Hematopoietic multipotent progenitor cell treated with erythropoietin and hydrocortisone succinate and interleukin-3 and kit ligand, for 8 days (in vitro differentiated cells): Measurements from ENCODE around the gene CDK4.
"Not testable (repeated sequence)": the region's sequence is repeated elsewhere in the genome, so short reads cannot be mapped to it uniquely, and the experiment has no call there.

ENCODE experiments used
- DNase-seq: peaks from one replicate; pipeline ENCODE4 v3.0.0-alpha.2; 2015

Gene CDK4

DNA sequence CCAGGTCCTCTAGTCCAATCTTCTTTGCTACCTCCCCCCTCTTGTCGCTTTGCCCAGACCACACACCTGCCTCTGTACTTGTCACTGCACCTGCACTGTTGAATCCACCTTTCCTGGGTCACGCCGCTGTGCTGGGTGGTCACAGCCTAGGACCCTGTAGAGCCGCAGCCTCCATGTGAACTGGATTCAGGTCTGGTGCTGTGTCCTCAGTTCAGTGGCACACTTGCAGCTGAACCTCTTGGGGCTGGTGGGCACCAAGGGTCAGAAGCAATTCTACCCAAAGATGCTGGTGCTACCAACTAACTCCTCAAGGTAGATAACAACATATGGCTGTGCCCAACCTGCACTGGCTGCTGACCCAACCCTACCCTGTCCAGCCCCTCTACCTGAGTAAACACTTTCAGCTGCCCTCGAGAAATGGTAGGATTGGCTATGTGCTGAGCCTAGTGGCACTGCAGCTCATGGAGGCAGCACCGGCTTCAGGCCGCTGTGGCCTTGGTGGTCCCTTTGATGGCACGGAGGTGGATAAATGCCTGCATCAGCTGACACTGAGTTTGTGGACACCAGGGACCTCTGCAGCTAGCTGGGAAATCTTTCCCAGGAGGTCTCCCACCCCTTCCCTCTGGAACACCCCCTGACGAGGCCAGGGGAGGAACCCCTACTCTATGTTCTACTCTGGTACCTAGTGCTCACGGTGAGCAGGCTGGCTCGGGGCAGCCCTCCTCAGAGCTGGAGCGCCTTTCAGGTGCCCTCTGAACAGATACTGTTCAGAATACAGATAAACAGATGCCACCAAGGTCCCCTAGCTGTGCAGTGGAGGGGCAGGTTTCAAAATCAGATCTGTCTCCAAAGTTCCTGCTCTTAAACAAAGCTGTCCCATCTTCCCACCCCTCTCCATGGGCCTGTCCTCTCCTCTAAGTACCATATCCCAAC is 27.8 kb downstream of the CDK4 start:
- no peak for DNase-seq

DNA sequence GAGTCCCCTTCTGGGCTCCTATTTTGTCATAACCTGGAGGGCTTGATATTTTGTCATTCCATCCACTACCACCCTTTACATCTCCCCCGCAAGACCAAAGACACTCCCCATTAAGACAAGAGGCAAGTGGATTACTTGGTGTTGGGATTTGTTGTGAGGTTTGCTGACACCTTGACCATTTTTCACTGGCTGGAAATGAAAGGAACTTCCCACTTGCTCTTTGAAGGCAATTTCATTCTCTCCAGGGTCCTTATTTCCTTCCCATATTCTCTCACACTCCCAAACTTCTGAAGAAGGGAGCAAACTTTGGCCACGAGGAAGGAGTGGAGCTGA is 28.5 kb downstream of the CDK4 start:
- no peak for DNase-seq

DNA sequence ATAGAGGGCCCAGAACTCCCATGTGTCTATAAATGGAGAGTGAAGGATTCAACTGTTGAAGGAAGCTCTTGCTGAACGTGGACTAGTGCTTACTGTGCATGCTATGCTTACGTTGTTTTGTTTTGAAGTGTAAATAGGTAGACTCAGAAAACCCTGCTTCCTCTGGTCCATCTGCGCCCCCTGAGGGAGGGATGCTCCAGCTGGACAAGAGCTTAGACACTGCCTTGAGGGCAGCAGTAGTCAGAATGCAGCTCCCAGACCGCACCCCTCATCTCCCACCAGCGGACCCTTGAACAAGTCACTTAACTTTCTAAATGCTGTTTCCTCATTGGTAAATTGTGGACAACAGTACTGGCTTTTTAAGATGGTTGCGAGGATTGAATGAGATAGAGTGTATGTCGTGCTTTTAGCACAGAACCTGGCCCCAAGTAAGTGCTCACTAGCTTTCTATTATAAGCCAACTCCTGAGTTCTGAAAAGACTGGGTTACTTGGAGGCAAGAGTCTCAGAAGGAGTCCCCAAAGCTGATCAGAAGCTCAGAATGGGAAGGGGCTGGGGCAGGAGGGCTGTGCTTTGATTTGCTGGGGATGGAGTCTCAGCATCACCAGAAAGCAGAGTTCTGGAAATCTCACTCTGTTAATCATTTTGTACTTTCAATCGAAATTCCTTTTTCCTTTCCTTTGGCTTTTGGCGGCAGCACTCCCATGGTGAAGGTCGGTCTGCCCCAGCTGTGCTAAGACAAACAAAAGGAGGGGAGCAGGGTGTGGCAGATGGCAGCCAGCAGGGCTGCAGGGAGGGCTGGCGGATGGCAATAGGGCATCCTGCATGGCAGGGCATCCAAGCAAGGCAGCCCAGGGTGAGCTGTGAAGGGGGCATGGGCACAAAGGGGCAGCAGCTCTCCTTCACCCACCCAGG is 29.1 kb downstream of the CDK4 start:
- no peak for DNase-seq

DNA sequence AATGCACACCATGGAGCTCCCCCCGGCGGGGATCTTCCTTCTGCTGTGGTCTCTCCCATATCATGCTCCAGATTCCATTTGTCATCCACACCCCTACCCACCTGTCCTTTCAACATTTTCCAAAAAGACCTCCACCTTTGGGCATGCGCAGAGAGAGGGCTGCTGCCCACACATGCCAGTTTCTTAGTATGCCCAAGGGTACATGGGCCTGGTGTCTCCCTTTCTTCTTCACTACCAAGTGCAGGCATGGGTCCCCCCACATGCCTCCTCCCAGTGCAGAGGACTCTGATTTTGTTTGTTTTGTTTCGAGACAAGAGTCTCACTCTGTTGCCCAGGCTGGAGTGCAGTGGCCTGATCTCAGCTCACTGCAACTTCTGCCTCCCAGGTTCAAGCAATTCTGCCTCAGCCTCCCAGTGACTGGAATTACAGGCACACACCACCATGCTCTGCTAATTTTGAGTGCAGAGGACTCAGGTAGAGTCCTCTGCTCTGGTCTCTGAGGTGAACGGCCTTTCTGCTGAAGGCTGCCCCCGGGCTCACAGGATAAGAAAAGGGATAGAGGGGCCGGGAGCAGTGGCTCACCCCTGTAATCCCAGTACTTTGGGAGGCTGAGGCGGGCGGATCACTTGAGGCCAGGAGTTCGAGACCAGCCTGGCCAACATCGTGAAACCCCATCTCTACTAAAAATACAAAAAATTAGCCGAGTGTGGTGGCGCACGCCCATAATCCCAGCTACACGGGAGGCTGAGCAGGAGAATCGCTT is 30.1 kb downstream of the CDK4 start:
- not testable (repeated sequence) for DNase-seq

DNA sequence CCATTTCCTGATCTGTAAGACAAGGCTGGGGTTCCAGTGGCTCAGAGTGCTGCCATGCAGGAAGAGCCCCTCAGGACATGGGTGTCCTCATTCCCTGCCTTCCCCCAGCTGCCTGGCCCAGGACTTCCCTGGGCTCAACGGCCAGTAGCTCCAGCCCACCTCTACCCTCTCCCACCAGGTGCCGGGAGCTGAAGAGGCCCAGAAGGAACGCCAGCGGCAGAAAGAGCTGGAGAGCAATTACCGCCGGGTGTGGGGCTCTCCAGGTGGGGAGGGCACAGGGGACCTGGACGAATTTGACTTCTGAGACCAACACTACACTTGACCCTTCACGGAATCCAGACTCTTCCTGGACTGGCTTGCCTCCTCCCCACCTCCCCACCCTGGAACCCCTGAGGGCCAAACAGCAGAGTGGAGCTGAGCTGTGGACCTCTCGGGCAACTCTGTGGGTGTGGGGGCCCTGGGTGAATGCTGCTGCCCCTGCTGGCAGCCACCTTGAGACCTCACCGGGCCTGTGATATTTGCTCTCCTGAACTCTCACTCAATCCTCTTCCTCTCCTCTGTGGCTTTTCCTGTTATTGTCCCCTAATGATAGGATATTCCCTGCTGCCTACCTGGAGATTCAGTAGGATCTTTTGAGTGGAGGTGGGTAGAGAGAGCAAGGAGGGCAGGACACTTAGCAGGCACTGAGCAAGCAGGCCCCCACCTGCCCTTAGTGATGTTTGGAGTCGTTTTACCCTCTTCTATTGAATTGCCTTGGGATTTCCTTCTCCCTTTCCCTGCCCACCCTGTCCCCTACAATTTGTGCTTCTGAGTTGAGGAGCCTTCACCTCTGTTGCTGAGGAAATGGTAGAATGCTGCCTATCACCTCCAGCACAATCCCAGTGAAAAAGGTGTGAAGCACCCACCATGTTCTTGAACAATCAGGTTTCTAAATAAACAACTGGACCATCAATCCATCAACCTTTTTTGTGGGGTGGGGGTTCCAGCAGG is 31.2 kb downstream of the CDK4 start:
- no peak for DNase-seq

DNA sequence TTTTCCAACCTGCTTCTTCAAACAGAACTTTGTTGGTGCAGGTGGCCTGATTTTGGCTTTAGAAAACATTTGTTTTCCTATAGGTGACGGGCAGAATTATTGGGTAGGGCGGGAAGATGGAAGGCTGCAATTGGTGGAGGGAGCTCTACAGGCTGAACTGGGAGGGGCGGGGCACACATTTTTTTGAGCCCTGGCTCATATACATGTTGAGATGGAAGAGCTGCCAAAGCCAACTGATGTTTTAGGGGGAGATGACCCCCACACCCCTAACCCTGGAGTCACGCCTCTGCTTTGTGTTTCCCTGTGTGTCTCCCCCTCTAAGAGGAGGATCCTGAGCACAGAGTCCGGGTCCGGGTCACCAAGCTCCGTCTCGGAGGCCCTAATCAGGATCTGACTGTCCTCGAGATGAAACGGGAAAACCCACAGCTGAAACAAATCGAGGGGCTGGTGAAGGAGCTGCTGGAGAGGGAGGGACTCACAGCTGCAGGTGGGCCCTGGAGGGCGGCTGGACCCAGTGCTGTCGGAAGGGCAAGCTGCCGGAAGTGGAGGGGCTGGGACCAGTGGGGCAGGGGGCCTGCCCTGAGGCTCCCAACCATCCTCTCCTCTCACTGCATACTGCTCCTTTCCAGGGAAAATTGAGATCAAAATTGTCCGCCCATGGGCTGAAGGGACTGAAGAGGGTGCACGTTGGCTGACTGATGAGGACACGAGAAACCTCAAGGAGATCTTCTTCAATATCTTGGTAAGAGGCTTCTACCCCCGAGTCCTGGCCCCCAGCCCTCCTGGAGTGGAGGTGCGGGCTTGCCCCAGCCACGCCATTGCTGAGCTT is 32.1 kb downstream of the CDK4 start:
- no peak for DNase-seq

DNA sequence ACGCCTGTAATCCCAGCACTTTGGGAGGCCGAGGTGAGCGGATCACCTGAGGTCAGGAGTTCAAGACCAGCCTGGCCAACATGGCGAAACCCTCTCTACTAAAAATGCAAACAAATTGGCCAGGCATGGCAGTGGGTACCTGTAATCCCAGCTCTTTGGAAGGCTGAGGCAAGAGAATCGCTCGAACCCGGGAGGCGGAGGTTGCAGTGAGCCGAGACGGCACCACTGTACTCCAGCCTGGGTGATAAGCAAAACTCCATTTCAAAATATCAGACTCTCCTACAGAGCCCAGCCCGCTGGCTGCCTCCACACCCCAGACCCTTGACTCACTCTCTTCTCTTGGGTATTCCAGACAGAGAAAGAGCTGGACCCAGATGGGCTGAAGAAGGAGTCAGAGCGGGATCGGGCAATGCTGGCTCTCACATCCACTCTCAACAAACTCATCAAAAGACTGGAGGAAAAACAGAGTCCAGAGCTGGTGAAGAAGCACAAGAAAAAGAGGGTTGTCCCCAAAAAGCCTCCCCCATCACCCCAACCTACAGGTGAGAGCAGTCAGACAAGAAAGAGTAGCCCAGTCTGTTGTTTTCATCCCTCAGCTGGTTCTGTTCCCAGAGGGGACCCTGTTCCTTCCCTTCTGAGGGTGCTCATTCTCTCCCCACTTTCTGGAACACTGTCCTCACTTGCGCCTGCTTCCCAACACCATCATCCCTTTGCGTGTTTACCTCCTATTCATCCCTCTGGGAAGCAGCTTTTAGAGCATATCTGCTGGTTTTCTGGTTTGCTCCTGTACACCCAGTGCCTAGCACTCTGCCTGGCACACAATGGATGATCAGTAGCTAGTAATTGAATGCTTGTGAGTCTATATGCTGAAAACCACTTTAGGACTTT is 33.2 kb downstream of the CDK4 start:
- DNase-seq: no peak

DNA sequence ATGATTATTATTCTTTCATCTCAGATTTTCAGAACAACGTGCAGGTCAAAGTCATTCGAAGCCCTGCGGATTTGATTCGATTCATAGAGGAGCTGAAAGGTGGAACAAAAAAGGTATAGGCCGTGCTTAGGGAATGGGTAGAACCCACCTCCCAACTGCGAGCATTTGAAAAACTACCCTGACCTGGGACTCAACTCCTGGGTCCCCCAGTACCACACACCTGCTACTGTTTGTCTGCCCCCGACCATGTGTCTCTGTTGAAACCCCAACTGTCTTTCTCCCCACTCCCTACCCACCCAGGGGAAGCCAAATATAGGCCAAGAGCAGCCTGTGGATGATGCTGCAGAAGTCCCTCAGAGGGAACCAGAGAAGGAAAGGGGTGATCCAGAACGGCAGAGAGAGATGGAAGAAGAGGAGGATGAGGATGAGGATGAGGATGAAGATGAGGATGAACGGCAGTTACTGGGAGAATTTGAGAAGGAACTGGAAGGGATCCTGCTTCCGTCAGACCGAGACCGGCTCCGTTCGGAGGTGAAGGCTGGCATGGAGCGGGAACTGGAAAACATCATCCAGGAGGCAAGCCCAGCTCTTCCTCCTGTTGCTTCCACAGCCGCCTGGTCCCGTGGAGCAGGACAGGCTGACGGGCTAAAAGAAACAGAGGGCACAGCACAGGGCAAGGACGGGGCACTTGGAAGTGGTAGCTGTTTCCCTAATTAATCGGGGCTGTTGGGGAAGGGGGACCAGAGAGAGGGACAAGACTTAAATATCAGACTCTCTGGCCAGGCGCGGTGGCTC is 34.1 kb downstream of the CDK4 start:
- no peak for DNase-seq

DNA sequence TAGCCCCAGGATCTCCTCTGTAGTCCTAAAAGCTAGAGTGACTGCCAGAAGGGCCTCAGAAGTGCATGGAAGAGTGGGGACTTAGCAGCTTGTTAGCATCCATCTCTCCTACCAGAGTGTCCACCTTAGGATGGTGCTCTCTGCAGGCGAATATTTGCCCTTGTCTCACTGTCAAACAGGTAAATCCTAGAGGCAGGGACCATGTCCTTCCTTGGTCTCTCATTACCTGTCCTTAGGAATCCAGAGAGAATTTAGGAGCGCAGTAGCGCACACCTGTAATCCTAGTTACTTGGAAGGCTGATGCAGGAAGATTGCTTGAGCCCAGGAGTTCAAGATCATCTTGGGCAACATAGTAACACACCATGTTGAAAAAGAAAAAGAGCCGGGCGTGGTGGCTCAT is 35.0 kb downstream of the CDK4 start:
- DNase-seq: no peak

DNA sequence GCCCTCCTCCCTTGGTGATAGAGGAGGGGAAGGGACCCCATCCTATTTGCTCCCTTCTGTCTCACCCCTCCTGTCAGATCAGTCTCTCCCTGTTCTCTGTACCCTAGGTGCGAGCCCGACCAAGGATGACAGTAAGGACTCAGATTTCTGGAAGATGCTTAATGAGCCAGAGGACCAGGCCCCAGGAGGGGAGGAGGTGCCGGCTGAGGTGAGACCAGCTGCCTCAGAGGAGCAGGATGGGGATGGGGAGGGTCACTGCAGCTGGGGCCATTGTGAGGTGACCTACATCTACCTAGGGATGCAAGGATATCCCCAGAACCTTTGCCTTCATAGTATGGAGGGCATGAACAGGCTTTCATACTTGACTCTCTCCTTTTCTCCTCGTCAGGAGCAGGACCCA is 35.8 kb downstream of the CDK4 start:
- DNase-seq: no peak

DNA sequence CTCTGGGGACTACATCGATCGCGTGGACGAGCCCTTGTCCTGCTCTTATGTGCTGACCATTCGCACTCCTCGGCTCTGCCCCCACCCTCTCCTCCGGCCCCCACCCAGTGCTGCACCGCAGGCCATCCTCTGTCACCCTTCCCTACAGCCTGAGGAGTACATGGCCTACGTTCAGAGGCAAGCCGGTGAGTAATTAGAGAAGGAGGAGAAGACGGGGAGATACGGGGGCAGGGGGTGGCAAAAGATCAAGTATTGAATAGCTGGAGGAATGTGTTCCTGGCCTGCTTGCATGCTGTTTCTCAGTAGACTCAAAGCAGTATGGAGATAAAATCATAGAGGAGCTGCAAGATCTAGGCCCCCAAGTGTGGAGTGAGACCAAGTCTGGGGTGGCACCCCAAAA is 36.3 kb downstream of the CDK4 start:
- no peak for DNase-seq

DNA sequence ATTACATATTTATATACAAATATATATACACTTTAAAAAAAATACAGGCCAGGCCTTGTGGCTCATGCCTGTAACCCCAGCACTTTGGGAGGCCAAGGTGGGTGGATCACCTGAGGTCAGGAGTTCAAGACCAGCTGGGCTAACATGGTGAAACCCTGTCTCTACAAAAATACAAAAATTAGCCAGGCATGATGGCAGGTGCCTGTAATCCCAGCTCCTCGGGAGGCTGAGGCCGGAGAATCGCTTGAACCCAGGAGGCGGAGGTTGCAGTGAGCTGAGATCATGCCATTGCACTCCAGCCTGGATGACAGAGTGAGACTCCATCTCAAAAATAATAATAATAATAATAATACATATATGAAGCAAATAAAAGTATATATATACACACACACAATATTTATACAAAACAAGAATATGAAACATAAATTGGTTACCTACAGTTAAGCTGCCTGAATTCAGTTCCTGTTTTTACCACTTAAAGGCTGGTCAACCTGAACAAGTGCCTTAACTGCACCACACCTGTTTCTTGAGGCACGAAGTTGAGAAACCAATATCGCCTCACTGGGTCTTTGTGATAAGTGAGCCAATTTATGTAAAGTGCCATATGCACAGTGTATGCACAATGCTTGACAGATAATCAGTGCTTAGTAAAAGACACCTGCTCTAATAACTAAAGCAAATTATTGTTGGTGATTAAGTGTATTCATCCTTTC is 36.9 kb downstream of the CDK4 start:
- not testable (repeated sequence) for DNase-seq

DNA sequence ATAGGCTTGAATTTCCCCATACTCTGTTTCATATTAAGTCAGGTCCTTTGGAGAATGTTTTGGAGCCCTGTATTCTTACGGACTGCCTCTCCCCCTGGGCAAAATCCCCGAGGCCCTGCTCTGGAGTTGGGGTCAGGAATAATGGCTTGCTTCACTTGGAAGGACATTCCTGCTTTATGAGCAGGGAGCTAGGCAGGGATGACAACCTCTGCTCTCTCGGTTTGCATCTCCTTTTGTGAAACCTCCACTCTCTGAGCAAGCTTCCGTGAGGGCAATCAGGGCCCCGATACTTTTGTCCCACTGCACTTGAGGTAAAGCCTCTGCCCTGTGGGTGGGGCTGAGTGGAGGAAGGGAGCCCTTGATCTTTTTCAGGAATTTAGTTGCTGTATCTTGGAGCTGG is 38.9 kb downstream of the CDK4 start:
- no peak for DNase-seq

DNA sequence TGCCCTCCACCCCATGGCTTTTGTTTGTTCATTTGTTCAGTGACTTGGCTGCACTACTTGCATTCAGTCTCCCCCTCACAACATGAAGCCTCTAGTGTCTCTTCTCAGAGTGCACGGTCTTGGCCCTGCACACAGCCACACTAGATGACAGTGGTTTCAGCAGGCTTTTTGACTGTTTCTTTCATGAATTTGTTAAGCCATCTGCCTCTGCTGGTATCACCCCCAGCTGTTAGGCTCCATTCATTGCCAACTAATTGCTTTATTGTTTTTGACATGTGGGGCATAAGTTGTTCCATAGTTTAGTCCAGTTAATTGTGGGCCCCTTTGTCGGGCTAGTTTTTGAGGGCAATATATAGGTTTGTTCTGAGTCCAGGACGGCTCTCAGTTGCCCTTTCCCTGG is 39.4 kb downstream of the CDK4 start:
- no peak for DNase-seq

DNA sequence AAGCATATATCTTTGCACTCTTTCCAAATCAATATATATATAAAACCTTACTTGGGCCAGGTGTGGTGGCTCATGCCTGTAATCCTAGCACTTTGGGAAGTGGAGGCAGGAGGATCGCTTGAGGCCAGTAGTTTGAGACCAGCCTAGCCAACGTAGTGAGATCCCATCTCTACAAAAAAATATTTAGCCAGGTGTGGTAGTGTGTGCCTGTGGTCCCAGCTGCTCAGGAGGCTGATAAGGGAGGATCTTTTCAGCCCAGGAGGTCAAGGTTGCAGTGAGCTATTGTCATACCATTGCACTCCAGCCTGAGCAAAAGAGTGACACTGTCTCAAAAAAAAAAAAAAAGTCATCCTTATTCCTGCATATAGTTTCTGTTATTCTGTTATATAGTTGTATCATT is 43.8 kb downstream of the CDK4 start:
- DNase-seq: no peak

DNA sequence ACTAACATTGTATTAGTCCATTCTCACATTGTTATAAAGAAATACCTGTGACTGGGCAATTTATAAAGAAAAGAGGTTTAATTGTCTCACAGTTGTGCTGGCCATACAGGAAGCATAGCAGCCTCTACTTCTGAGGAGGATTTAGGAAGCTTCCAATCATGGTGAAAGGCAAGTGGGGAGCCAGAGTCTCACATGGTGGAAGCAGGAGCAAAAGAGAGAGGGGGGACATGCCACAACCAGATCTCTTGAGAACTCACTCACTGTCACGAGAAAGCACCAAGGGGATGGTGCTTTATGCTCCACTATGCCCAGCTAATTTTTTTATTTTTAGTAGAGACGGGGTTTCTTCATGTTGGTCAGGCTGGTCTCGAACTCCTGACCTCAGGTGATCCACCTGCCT is 44.9 kb downstream of the CDK4 start:
- no peak for DNase-seq

DNA sequence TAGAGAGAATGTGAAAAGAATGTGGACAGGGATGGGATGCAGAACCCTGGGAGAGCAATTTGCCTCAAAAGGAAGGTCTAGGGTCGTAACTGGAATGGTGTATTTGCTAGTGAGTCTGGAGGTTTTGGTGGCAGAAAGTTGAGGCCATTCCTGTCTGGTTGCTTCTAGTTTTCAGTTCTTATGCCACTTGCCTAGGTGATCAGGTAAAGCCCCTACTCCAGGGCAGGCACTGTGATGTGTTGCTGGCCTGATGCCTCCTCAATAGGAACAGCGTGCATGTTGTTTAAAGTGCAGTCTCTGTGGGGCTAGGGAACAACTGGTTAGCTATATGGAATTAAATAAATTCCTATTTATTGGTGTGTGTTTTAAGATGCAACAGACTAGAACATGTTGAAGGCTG is 51.8 kb downstream of the CDK4 start:
- DNase-seq: no peak

DNA sequence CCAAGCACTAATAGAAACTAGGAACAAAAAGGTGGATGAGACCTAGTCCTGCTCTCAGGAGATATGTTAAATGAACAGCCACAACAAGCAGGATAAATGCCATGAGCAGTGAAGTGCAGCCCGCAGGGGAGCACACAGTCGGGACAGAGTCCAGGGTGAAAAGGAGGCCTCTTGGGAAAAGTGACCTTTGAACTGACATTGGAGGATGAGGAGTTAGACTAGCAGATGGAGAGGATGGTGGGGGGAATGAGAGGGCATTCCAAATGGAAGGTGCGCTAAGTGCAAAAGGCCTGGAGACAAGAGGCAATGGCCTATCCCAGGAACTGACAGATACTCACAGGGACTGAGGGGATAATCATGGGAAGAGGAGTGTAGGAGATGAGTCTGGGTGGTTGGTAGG is 53.7 kb downstream of the CDK4 start:
- no peak for DNase-seq
